ENCODE data around the gene TDRD12.
A peak's percentile ranks its signal among the peaks of the same experiment; 100 is the strongest.

TDRD12 gene

GRCh38 chr19:32674931-32675719, 44.4 kb upstream of the TDRD12 start, which contains the start of gene ANKRD27:
ANKRD27 (minus strand) TSS chr19:32675180; CDS start chr19:32659015, 16,165 bp downstream.
- no peak for TF ChIP-seq CTCF (IDR thresholded peaks at IDR 0.05; ENCODE audit: low read depth, low read length)
- in situ Hi-C loops (cut with HindIII; ENCODE audit: low sequenced_read_pairs): no loop called here
- peak within 1 kb of the TSS; percentile 75 for H3K4me3 ChIP-seq (ENCODE audit: low read depth, low read length)
- peak; percentile 98 for DNase-seq (ENCODE audit: low read depth, low spot score)

GRCh38 chr19:32675720-32676185, 43.8 kb upstream of the TDRD12 start, which contains the start of gene RGS9BP:
RGS9BP (plus strand) TSS chr19:32675848; CDS start chr19:32676264, 416 bp downstream.
- peak; percentile 59 for DNase-seq (ENCODE audit: low read depth, low spot score)
- in situ Hi-C loops (cut with HindIII; ENCODE audit: low sequenced_read_pairs): no loop called here

GRCh38 chr19:32676186-32676894, 43.2 kb upstream of the TDRD12 start:
- DNase-seq (ENCODE audit: low read depth, low spot score): no peak
- no peak for TF ChIP-seq CTCF (IDR thresholded peaks at IDR 0.05; ENCODE audit: low read depth, low read length)
- in situ Hi-C loops (cut with HindIII; ENCODE audit: low sequenced_read_pairs): no loop called here
- H3K4me3 ChIP-seq (ENCODE audit: low read depth, low read length): no peak overlapping the region

More at GRCh38 chr19:32675720-32676185, 43.8 kb upstream of the TDRD12 start, which contains the start of gene RGS9BP:
- no peak for TF ChIP-seq CTCF (IDR thresholded peaks at IDR 0.05; ENCODE audit: low read depth, low read length)
- peak within 1 kb of the TSS; percentile 75 for H3K4me3 ChIP-seq (ENCODE audit: low read depth, low read length)

- DNase-seq (ENCODE audit: low read depth, low spot score): no peak
- no peak overlapping the region for H3K4me3 ChIP-seq (ENCODE audit: low read depth, low read length)
- TF ChIP-seq CTCF (IDR thresholded peaks at IDR 0.05; ENCODE audit: low read depth, low read length): no peak
- in situ Hi-C loops (cut with HindIII; ENCODE audit: low sequenced_read_pairs): no loop called here
These were observed 42.6 kb upstream of the TDRD12 start for GRCh38 chr19:32676895-32677359.

- no peak overlapping the region for H3K4me3 ChIP-seq (ENCODE audit: low read depth, low read length)
- in situ Hi-C loops (cut with HindIII; ENCODE audit: low sequenced_read_pairs): no loop called here
- DNase-seq (ENCODE audit: low read depth, low spot score): no peak
- TF ChIP-seq CTCF (IDR thresholded peaks at IDR 0.05; ENCODE audit: low read depth, low read length): no peak
These were observed 41.9 kb upstream of the TDRD12 start for GRCh38 chr19:32677657-32678056.

- no peak for TF ChIP-seq CTCF (IDR thresholded peaks at IDR 0.05; ENCODE audit: low read depth, low read length)
- no peak overlapping the region for H3K4me3 ChIP-seq (ENCODE audit: low read depth, low read length)
- in situ Hi-C loops (cut with HindIII; ENCODE audit: low sequenced_read_pairs): no loop called here
- no peak for DNase-seq (ENCODE audit: low read depth, low spot score)
These were observed 38.6 kb upstream of the TDRD12 start for GRCh38 chr19:32680986-32681385.

Measured in astrocyte of the spinal cord (primary cell).